ENCODE measurements around the gene SLC35C1. TPM values are rescaled to one million over a fixed set of nuclear protein-coding genes. Genes with fewer than 3 reads are reported as not detected.

The SLC35C1 gene
- total and polyA plus RNA-seq, 2 experiments from 2014 or later = 6.8 to 11.0 TPM

GRCh38 chr11:45765107-45765668, 39.8 kb upstream of the SLC35C1 start (continued):
- no peak for TF ChIP-seq ZNF462 (CRISPR knock-in tag; IDR thresholded peaks at IDR 0.05)

- Mint-ChIP-seq H3K4me3 (no peak overlapping the region), H3K4me1 (no peaks in the 10 kb centered on the region), H3K27ac (no peak overlapping the region), H3K9me3 (no peaks in the 10 kb centered on the region), H3K36me3 (ENCODE audit: low read depth) (no peaks in the 10 kb centered on the region), H3K27me3 (ENCODE audit: insufficient read depth, low read depth, poor library complexity) (peaks cover 9% of the 10 kb centered on the region)
- H3K27me3 ChIP-seq (ENCODE audit: insufficient read depth) = no peaks in the 10 kb centered on the region
- H3K36me3 ChIP-seq (ENCODE audit: insufficient read depth) = no peaks in the 10 kb centered on the region
- no peaks in the 10 kb centered on the region for H3K79me2 ChIP-seq (replicated peaks; ENCODE audit: insufficient read depth)
- DNase-seq (ENCODE audit: low spot score) (no peak), ATAC-seq (no peak)
- no peak overlapping the region for H2AFZ ChIP-seq
- no peaks in the 10 kb centered on the region for H4K20me1 ChIP-seq (replicated peaks; ENCODE audit: insufficient read depth)
- no peak overlapping the region for H3K4me2 ChIP-seq
- H3K9me2 ChIP-seq (ENCODE audit: insufficient read depth) = 0 out of 2 replicates have a peak, but pooled peaks cover 5% of the 10 kb centered on the region
- no peaks in the 10 kb centered on the region for H3F3A ChIP-seq (replicated peaks; ENCODE audit: low read depth)
- H3K27ac ChIP-seq (ENCODE audit: low read depth) = no peak overlapping the region
- no peak overlapping the region for H3K4me3 ChIP-seq
- no peaks in the 10 kb centered on the region for H3K4me1 ChIP-seq (ENCODE audit: insufficient read depth)
- no peak for TF ChIP-seq STAT1 (IDR thresholded peaks at IDR 0.05; ENCODE audit: unreplicated experiment)
- no peak for TF ChIP-seq POLR2AphosphoS5 (IDR thresholded peaks at IDR 0.05; ENCODE audit: low read depth)
- TF ChIP-seq ZNF462 (CRISPR knock-in tag; IDR thresholded peaks at IDR 0.05) = no peak
- TF ChIP-seq EZH2 (IDR thresholded peaks at IDR 0.05; ENCODE audit: low read depth, unreplicated experiment) = no peak
- no peak for TF ChIP-seq ZNF114 (CRISPR knock-in tag; IDR thresholded peaks at IDR 0.05)
- no peak for TF ChIP-seq ZNF331 (CRISPR knock-in tag; IDR thresholded peaks at IDR 0.05; ENCODE audit: low read depth)
- no peak for TF ChIP-seq CREB1 (CRISPR knock-in tag; IDR thresholded peaks at IDR 0.05; ENCODE audit: low read depth)
These were observed 39.1 kb upstream of the SLC35C1 start for GRCh38 chr11:45765836-45766235.
